CD4-positive, alpha-beta T cell (primary cell): ENCODE data around the gene SREBF2. TPM values are rescaled to one million over a fixed set of nuclear protein-coding genes. Genes with fewer than 3 reads are reported as not detected.

Experiments
- ATAC-seq: fragments of 200-7000 bp; cut with Tn5 transposase; one replicate; pipeline ENCODE4 v1.10.0; 2022; ENCODE audit warnings: mild to moderate bottlenecking; ENCODE audit not compliant: poor library complexity
- CTCF ChIA-PET: fragments of 350-600 bp; sonication (Branson Sonifier 250); formaldehyde crosslinking; loops from one replicate; lab custom pipeline; 2021; ENCODE audit warnings: antibody characterized with exemption, inconsistent platforms; lab: Charles Lee
- POLR2A ChIA-PET: fragments of 350-600 bp; sonication (Branson Sonifier 250); formaldehyde crosslinking; loops from one replicate; lab custom pipeline; 2021; ENCODE audit warnings: antibody characterized with exemption, inconsistent platforms; lab: Charles Lee
- DNase-seq, 14 experiments: peaks; one replicate each; pipeline ENCODE4 v3.0.0-alpha.2; 2013 to 2020; ENCODE audit warnings: mixed read lengths in 2 of 14
- H3K27ac ChIP-seq, 2 donors: one replicate each; pipeline versions ENCODE4 v1.5.1 to v1.7.0; 2013; ENCODE audit warnings: low read length in 2 of 2, low read depth in 1 of 2, mild to moderate bottlenecking in 1 of 2
- H3K27me3 ChIP-seq, 2 experiments: 1 replicate in 1 of 2; 2 replicates in 1 of 2; pipeline versions ENCODE4 v1.6.1 to v1.7.0; 2013; ENCODE audit warnings: low read length in 2 of 2, control low read depth in 1 of 2, mild to moderate bottlenecking in 1 of 2, moderate library complexity in 1 of 2; ENCODE audit not compliant: insufficient read depth in 2 of 2, control insufficient read depth in 1 of 2
- H3K36me3 ChIP-seq: one replicate; pipeline ENCODE4 v1.6.1; 2013; ENCODE audit warnings: low read length, control low read depth; ENCODE audit not compliant: insufficient read depth
- H3K4me1 ChIP-seq: one replicate; pipeline ENCODE4 v1.6.1; 2013; ENCODE audit warnings: low read length, control low read depth; ENCODE audit not compliant: insufficient read depth
- H3K4me3 ChIP-seq: one replicate; pipeline ENCODE4 v1.5.1; 2013; ENCODE audit warnings: mild to moderate bottlenecking, low read length, moderate library complexity
- H3K9me3 ChIP-seq, 2 experiments: 1 replicate in 1 of 2; 2 replicates in 1 of 2; pipeline versions ENCODE4 v1.6.1 to v1.7.0; 2013; ENCODE audit warnings: low read length in 2 of 2, mild to moderate bottlenecking in 2 of 2, control low read depth in 1 of 2, moderate library complexity in 1 of 2; ENCODE audit not compliant: control insufficient read depth in 1 of 2, insufficient read depth in 1 of 2
- H3K27ac Mint-ChIP-seq: one replicate; pipeline ENCODE4 v1.8.0; 2020; ENCODE audit warnings: mixed read lengths
- H3K27me3 Mint-ChIP-seq: one replicate; pipeline ENCODE4 v1.8.0; 2021; ENCODE audit warnings: mixed read lengths
- H3K36me3 Mint-ChIP-seq: one replicate; pipeline ENCODE4 v1.8.0; 2021; ENCODE audit warnings: low read depth, mixed read lengths
- H3K4me1 Mint-ChIP-seq: one replicate; pipeline ENCODE4 v1.8.0; 2021; ENCODE audit warnings: low read depth, mixed read lengths
- H3K4me3 Mint-ChIP-seq: one replicate; pipeline ENCODE4 v1.8.0; 2020; ENCODE audit warnings: mild to moderate bottlenecking, mixed read lengths
- H3K9me3 Mint-ChIP-seq: one replicate; pipeline ENCODE4 v1.8.0; 2020; ENCODE audit warnings: mixed read lengths
- CTCF ChIP-seq: fragments of 200-600 bp; IDR thresholded peaks from one replicate; pipeline ENCODE4 v1.8.0; 2022; ENCODE audit warnings: antibody characterized with exemption, mild to moderate bottlenecking
- intact Hi-C, 2 experiments: fragments of 100-400 bp; cut with DNase I in 1 of 2; cut with micrococcal nuclease in 1 of 2; formaldehyde crosslinking; loops; one replicate each; pipeline versions ENCODE4 v1.15.1 to v1.9.0; 2023 to 2025; cut with DNase I, micrococcal nuclease
- total RNA-seq, 174 experiments: library from RNA in 2 of 174; stranded (reverse) in 2 of 174; gene quantifications; one replicate each; pipeline ENCODE4 v1.2.3 and lab custom pipeline; 2021 to 2026

SREBF2 gene
- total RNA-seq, 2 experiments from 2014 or later: 67.2 to 69.9 TPM

DNA sequence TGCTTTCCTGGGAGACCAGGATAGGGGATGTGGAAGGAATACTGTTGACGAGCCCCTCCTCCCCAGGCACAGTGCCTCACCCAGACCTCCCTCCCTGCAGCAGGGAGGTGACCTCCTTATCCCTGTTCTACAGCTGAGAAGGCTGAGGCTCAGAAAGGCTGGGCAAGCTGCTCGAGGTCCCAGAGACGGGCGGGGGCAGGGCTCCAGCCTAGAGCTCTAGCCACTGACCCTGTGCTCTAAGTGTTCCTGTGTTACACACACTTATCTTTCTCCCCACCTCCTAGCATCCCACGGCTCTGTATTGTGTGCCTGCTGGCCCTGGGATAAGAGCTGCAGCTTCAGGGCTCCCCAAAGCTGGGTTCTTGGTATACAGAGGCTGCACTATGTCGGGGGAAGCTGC is 24.5 kb upstream of the SREBF2 start:
- Mint-ChIP-seq H3K27ac (no peak overlapping the region), H3K36me3 (peaks cover 31% of the 10 kb centered on the region), H3K9me3 (no peaks in the 10 kb centered on the region), H3K4me1 (peaks cover 10% of the 10 kb centered on the region), H3K4me3 (no peak overlapping the region), H3K27me3 (no peaks in the 10 kb centered on the region)
- no peaks in the 10 kb centered on the region for H3K9me3 ChIP-seq
- ChIA-PET CTCF (no interaction called here), POLR2A (interaction anchor here (1.1 to 1.6 kb wide), 2 partner anchors 8 to 54 kb away, joined by 3 to 6 read pairs; partner anchors contain the start of gene CCDC134)
- no peak for ATAC-seq
- peaks cover 38% of the 10 kb centered on the region for H3K36me3 ChIP-seq
- DNase-seq: no peak
- no peaks in the 10 kb centered on the region for H3K27me3 ChIP-seq
- no peak overlapping the region for H3K4me3 ChIP-seq
- H3K4me1 ChIP-seq: peaks cover 6% of the 10 kb centered on the region
- H3K27ac ChIP-seq: no peak overlapping the region
- intact Hi-C loops: no loop called here
- TF ChIP-seq CTCF: no peak

DNA sequence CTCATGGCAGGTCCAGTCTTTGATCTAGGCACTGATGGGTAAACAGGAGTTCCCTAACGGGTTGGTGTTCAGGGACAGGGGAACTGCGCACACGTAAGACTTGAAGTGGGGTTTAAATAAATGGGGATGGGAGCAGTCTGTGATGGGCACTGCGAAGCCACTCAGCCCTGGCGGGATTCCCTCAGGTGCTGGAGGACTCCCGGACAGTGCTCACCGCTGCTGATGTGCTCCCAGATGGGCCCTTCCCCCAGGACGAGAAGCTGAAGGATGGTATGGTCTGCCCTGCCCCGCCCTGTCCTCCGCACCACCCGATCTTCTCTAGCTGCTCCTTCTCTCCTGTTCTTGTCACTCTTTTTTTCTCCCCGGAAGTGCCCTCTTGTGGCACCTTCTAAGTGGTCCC is 22.9 kb upstream of the SREBF2 start:
- Mint-ChIP-seq H3K9me3 (no peaks in the 10 kb centered on the region), H3K4me1 (peaks cover 10% of the 10 kb centered on the region), H3K36me3 (peaks cover 43% of the 10 kb centered on the region), H3K4me3 (no peak overlapping the region), H3K27ac (no peak overlapping the region), H3K27me3 (no peaks in the 10 kb centered on the region)
- no peak for TF ChIP-seq CTCF
- H3K4me3 ChIP-seq: no peak overlapping the region
- no peak for DNase-seq
- H3K9me3 ChIP-seq: no peaks in the 10 kb centered on the region
- no peak for ATAC-seq
- ChIA-PET POLR2A (interaction anchor here (1.6 kb wide), 1 partner anchor 10 kb away, joined by 6 read pairs; the partner anchor contains the start of gene CCDC134), CTCF (interaction anchor here (0.7 kb wide), 1 partner anchor 406 kb away, joined by 4 read pairs; no protein-coding TSS in a partner anchor)
- no peaks in the 10 kb centered on the region for H3K27me3 ChIP-seq
- H3K36me3 ChIP-seq: peaks cover 50% of the 10 kb centered on the region
- intact Hi-C loops: no loop called here
- peaks cover 6% of the 10 kb centered on the region for H3K4me1 ChIP-seq
- no peak overlapping the region for H3K27ac ChIP-seq

DNA sequence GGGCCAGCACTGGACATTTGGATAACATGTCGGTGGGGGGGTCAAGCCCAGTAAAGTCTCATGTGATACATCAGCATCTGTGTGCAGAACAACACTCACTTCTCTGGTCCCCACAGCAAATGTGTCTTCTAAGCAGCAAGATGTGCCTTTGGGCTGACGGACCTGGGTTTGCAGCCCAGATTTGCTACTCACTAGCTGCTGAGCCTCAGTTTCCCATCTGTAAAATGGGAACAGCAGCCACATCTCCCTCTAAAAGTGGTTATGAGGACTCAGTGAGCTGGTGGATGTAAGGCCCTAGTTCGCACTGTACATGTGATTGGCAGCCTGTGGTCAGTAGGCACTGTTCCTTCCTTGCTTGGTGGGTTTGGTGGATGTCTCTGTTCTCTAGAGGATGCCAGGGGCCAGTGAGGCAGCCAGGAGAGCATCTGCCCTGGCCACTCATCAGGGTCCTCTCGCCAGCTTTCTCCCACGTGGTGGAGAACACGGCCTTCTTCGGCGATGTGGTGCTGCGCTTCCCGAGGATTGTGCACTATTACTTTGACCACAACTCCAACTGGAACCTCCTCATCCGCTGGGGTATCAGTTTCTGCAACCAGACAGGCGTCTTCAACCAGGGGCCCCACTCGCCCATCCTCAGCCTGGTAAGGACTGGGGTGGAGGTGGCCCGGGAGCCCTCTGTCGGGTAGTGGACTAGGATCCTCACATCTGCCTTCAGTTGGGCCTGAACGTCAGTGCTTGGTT is 19.9 kb upstream of the SREBF2 start:
- no peaks in the 10 kb centered on the region for H3K27me3 ChIP-seq
- DNase-seq: no peak
- Mint-ChIP-seq H3K27me3 (no peaks in the 10 kb centered on the region), H3K36me3 (peaks cover 61% of the 10 kb centered on the region), H3K4me3 (no peak overlapping the region), H3K4me1 (peaks cover 10% of the 10 kb centered on the region), H3K9me3 (no peaks in the 10 kb centered on the region), H3K27ac (no peak overlapping the region)
- no peak for TF ChIP-seq CTCF
- CTCF ChIA-PET: no interaction called here
- peaks cover 63% of the 10 kb centered on the region for H3K36me3 ChIP-seq
- H3K4me3 ChIP-seq: no peak overlapping the region
- H3K4me1 ChIP-seq: peaks cover 3% of the 10 kb centered on the region
- H3K27ac ChIP-seq: no peak overlapping the region
- intact Hi-C loops: no loop called here
- no peaks in the 10 kb centered on the region for H3K9me3 ChIP-seq
- POLR2A ChIA-PET: no interaction called here
- ATAC-seq: no peak
